ENCODE data around the gene PINLYP.

Gene PINLYP

DNA sequence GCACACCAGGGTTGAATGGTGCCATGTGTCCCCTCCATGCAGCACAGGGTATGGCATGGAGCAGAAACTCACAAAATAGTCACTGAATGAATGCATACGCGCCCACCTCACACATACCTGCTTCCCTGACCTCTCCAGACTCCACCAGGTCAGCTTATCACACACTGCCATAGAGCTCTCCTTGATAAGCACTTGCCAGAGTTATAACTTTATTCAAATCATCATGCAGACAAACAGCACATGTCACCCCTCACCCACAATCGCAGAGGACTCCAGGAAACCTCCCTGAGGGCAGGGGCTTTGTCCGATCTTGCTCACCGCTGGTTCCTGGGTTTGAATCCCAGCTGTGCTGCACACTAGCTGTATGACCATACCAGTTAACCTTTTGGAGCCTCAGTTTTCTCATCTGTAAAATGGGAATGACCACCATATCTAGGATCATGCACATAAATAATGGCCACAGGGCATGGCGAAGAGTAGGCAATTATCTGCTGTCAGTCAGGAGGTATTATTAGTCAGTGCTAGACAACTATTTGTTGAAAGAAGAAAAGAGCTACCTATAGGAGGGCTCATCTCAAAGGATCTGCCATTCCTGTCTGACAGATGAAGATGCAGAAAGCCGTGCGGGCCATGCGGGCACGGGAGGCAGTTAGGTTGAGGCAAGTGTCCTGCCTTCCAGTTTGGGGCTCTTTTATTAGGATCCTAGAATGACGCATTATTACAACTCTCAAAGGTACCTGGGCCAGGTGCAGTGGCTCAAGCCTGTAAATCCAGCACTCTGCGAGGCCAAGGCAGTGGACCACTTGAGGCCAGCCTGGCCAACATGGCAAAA lies 14.2 kb upstream of the PINLYP start:
- TF ChIP-seq, protein P1, sequence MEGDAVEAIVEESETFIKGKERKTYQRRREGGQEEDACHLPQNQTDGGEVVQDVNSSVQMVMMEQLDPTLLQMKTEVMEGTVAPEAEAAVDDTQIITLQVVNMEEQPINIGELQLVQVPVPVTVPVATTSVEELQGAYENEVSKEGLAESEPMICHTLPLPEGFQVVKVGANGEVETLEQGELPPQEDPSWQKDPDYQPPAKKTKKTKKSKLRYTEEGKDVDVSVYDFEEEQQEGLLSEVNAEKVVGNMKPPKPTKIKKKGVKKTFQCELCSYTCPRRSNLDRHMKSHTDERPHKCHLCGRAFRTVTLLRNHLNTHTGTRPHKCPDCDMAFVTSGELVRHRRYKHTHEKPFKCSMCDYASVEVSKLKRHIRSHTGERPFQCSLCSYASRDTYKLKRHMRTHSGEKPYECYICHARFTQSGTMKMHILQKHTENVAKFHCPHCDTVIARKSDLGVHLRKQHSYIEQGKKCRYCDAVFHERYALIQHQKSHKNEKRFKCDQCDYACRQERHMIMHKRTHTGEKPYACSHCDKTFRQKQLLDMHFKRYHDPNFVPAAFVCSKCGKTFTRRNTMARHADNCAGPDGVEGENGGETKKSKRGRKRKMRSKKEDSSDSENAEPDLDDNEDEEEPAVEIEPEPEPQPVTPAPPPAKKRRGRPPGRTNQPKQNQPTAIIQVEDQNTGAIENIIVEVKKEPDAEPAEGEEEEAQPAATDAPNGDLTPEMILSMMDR (IDR thresholded peaks at IDR 0.05; ENCODE audit: borderline replicate concordance, insufficient read depth, low read depth, low read length): no peak
- no peak overlapping the region for H3K4me3 ChIP-seq (ENCODE audit: low read depth, low read length)

DNA sequence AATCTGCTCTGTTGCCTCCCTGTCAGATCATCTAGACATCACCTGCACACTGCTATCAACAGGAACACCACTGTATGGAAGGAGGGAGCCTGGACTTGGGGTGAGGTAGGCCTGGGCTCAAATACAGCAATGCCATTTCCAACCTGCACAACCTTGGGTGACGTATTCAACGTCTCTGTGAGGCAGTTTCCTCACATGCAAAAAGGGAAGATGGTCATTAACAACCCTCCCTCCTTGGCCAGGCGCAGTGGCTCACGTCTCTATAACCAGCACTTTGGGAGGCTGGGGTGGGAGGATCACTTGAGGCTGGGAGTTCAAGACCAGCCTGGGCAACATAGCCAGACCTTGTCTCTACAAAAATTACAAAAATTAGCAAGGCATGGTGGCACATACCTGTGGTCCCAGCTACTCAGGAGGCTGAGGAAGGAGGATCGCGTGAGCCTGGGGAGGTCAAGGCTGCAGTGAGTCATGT lies 13.3 kb upstream of the PINLYP start:
- H3K4me3 ChIP-seq (ENCODE audit: low read depth, low read length): no peak overlapping the region
- TF ChIP-seq, protein P1 (IDR thresholded peaks at IDR 0.05; ENCODE audit: borderline replicate concordance, insufficient read depth, low read depth, low read length): no peak

DNA sequence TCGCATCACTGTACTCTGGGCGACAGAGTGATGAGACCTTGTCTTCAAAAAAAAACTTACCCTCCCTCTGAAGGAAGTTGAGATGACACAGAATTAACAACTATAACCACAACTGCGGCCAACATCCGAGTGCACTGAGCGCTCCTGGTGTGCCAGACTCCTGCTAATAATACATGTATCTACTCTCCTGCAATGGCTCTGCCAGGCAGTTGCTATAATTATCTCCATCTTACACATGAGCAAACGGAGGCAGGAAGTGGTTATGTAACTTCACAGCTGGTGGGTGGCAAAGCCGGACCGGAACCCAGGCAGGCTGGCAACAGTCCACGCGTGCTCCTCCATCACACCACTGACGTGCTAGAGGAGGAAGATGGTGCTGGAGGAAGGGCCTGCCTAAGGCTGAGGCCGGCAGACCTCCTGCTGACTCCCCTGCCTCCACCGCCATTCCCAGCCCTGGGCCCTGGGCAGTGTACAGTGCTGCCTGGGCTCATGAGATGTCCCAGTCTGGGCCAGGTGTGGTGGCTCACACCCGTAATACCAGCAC lies 12.8 kb upstream of the PINLYP start:
- TF ChIP-seq, protein P1 (IDR thresholded peaks at IDR 0.05; ENCODE audit: borderline replicate concordance, insufficient read depth, low read depth, low read length): no peak
- no peak overlapping the region for H3K4me3 ChIP-seq (ENCODE audit: low read depth, low read length)

DNA sequence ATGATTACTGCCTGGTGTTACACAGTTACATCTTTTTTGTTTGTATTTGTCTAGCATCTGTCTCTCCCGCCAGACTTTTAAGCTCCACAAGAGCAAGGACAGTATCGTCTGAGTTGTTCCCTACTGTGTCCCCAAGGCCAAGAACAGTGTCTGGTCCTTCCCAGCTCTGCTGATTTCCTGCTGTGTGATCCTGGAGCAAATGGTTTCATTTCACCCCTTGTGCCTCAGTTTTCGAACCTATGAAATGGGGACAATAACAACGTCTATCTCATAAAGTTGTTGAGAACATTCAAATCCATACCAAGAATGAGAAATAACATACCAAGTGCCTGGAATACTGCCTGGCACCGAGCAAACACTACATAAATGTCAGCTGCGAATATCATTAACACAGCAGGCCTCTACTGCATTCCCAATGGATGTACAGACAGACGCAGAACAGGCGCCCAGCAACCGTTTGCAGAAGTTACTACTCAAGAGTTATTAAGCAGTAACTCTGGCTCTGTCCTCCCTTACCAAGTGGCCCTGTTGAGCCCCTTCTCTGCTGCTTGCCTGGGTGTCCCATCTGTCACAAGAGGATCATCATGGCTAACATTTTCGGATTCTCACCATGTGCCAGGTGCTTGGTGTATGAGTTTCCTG lies 11.7 kb upstream of the PINLYP start:
- TF ChIP-seq, protein P1 (IDR thresholded peaks at IDR 0.05; ENCODE audit: borderline replicate concordance, insufficient read depth, low read depth, low read length): no peak
- no peak overlapping the region for H3K4me3 ChIP-seq (ENCODE audit: low read depth, low read length)

DNA sequence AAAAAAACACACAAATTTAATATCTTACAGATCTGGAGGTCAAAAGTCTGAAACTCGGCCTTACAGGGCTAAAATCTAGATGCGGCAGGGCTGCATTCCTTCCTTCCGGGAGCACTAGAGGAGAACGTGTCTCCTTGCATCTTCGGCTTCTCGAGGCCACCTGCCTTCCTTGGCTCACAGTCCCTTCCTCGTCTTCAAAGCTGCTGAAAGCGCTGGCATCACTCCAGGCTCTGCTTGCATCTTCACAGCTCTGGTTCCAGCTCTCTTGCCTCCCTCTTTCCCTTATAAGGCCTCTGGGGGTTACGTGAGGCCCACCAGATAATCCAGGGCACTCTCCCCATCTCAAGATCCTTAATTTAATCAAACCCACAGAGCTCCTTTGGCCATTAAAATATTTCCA lies 10.8 kb upstream of the PINLYP start:
- no peak overlapping the region for H3K4me3 ChIP-seq (ENCODE audit: low read depth, low read length)
- TF ChIP-seq, protein P1 (IDR thresholded peaks at IDR 0.05; ENCODE audit: borderline replicate concordance, insufficient read depth, low read depth, low read length): no peak

DNA sequence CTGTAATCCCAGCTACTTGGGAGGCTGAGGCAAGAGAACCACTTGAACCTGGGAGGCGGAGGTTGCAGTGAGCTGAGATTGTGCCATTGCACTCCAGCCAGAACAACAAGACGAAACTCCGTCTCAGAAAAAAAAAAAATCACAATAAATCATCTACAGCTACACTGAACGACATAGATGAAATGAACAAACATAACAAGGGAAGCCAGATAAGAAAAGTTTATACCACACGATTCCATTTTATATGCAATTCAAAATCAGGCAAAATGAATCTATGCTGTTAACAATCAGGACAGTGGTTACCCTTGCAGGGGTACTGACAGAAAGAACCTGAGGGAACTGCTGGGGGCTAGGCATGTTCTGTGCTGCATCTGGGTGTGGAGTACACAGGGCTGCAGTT lies 5.9 kb upstream of the PINLYP start:
- TF ChIP-seq, protein P1 (IDR thresholded peaks at IDR 0.05; ENCODE audit: borderline replicate concordance, insufficient read depth, low read depth, low read length): no peak
- H3K4me3 ChIP-seq (ENCODE audit: low read depth, low read length): no peak overlapping the region
